ENCODE measurements around the gene NUDCD2.

The NUDCD2 gene

DNA sequence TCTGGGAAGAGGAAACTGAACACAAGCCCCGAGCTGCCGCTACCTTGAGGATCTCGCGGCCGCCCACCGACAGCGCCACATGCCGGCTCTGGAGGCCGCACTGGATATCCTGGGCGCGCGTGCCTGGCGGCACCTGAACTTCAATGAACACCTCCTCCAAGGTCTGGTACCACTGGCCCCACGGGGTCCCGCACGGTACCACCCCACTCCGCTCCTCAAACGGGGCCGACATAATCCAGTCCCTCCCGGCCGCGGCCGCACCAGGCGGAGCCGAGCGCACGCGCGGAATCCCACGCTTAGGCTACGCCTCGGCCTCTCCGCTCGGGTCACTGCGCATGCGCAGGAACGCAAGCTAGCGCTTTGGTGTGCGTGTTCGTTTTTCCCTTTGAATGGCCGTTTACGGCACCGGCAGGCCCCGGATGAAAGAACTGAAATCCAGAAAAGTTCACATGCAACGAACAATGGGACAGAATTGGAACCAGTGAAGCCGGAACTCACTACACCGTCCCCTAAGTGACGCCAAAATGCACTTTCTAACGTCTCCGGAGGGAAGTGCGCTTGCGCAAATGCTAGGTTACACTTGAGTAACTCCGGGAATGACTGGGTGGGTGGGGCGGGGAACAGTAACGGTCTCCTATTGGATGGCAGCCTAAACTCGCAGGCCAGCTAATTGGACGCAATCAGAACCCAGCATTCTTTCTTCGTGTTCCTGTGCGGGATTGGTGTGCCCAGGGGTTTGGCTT, at the start of gene NUDCD2:
Gene NUDCD2 (minus strand): TSS at position 284 of the 743 bp plus-strand sequence. CDS start 52 bp downstream, at position 232.
- DNase-seq: peak; percentile 93

GRCh38 chr5:163509291-163509951, 49.5 kb upstream of the NUDCD2 start:
- DNase-seq: no peak

DNA sequence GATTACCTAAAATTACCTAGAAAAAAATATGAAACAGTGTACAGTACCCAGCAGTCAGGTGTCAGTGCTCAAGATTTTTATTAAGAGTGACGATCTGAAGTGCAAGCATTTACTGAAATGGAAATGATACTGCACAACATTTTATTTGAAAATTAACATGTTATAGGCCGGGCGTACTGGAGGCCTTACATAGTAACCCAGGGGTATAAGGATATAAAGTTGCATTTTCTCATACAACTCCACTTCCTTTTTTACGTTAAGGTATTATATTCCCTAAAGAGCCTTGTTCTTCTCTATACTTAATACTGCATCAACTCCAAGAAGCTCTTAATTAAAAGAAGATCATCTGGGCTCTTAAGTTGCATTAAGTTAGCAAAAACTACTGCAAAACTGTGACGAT, 48.9 kb upstream of the NUDCD2 start:
- DNase-seq: no peak

DNA sequence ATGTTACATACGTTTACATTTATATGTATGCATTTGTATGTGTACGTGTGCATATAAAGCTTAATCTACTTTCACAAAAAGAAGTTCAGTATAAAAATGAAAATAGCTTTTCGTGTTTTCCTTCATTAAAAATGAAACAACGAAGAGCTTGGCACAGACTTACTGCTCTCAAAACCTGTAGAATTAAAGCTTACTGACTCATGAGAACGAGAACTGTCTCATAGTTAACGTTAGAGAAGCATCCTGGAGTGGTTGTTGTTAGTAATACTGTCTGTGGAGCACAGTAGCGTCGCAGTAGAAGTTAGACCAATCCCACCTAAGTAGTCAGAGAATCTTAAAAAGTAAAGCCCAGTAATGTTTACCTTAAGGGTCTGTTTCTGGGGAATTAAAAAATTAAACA, 46.8 kb upstream of the NUDCD2 start:
- DNase-seq: no peak

DNA sequence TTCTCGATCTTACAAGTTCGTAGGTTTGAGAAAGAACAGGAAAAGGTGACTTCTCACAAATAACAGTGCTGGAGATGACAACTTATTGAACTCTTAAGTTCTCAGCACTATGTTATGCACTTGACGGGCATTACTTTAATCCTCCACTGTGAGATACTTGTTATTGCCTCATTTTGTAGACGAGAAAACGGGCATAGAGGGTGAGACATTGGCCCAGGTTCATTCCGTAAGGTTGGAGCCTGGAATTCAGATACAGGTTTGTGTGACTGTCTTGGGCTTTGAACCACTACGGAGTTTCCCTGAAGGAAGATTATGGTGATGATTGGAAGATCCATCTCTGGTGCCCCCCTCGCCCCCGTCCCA, 46.2 kb upstream of the NUDCD2 start:
- DNase-seq: no peak

DNA sequence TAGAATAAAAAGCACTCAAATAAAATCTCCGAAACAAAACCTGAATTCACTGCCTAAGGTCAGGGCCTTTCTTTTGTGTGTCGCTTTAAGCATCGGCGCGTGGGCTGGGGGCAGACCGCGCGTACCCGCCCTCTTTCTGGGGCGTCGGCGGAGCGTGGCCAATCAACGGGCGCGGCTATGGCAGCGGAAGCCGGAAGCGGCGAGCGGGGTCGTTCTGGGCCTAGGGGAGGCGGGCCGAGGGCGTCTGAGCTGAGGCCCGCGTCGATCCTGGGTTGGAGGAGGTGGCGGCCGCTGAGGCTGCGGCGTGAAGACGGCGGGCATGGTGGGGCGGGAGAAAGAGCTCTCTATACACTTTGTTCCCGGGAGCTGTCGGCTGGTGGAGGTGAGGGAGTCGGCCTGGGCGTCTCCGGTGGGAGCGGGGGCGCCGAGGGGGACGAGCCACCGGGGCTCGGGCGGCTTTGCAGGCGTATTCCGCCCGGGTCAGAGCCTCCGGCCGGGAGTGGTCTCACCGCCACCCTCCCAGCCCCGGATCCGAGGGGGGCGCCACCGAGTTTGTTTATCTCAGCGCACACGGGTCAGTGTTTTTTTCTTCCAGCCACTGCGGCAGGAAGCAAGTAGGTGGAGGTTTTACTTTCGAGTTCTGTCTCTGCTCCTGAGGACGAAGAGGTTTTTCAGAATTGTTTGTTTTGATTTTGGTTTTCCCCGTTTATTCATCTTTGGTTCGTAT, 45.6 kb upstream of the NUDCD2 start, which contains the start of gene MAT2B:
Gene MAT2B (plus strand): TSS at position 252 of the 727 bp plus-strand sequence. CDS start 68 bp downstream, at position 320.
- peak; percentile 96 for DNase-seq

DNA sequence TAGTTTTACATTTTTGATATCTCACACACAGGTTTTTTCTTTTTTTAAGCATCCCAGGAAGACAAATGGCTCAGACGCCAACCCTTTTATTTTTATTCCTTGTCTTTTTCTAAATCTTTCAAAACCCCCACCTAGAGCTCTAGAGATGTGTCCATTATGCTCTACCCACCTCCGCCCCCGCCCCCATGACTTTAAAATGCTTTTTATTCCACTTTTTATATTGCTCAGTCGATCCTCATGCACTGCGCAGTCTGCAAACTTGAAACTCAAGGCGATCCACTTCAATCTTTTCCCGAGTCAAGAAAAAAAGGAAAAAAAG, 45.1 kb upstream of the NUDCD2 start:
- DNase-seq: no peak

DNA sequence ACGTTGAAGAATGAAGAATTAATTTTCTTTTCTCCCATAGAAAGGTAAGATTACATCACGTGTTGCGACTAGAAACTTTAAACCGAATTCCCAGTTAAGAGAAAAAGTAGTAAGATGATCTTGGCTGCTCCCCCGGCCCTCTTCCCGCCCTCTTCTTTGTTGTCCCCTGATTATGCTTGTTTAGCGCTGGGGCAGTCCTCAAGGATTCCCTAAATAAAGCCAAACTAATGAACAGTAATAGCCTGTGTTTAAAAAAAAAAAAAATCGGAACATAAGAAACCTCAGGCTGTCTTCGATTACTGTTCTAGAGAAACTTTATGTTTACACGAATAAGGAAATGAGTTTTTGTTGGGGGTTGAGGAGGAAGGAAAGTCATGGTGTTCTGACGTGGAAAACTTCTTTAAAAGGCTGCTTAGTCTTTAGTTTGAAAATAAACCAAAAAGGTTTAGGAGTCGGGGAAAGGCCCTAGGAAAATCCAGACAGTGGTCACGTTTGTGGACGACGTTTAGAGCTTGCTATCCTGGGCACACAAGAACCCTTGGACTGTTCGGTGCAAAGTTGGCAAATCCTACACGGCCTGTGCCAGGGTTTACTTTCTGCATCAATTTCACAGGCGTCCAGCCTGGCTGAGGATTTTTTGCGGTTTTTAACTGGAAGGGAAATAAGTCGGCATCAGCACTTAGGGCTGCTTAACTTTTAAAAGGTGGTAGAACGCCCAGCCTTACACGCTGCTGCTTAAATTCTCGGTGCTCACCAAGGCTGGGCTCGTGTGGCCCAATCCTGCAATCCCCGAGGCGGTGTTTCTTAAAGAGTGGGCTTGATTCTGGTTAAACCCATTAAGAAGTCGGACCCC, 44.4 kb upstream of the NUDCD2 start:
- DNase-seq: peak; percentile 26

DNA sequence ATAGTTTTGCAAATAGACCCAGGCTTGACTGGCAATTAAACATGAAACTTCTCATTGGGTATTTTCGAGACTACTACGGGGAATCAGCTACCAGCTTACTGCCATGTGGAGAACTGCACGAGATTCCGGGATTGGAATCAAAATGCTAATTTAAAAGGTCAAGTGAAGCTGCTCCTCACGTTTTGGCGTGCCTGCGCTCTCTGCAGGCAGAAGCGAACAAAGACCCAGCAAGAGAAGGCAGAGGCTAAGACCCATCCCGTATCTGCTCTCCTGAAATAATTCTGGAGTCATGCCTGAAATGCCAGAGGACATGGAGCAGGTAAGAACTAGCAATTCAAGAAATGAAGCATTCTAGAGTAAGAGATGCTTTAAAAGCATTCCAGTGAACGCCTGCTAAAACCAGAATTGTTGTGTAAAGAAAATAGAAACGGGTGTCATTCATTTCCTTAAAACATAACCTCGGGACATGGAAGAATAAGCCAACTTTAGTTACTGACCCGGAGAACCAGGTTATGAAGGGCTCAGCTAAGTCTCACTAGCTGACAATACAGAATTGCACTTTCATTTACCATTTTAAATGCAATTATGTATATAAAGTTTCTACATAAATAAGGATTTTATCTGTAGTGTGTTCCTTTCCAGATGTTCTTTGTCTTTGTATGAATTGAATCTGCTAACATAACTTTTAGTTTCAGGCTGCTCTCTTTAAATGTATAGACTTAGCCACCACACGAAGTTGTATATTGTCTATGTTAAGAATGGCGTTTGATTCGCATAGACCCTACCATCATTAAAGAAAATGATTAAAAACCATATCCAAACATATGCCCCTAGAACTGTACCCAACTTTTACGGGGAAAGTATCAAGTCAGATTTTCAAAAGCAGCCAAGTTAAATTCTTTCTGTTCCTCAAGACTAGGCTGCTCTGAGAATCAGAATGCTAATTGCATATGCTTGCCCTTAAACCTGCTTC, 43.5 kb upstream of the NUDCD2 start:
- peak; percentile 37 for DNase-seq

DNA sequence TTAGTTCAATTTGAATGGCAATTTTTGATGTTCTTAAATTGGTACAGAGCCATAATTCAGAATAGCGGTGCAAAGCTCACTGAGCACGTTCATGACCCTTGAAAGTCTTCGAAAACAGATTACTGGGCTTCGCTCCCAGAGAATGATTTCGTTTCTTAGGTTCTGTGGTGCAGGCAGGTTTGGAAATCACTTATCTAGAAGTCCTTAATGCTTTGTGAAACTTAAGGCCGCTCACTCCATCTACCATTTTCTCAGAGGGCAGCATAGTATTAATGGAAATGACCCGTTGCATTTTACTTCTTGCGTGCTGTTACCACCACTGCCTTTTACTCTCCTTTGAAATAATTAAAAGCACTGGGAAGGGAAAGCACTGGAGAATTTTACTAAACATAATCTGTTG, 42.6 kb upstream of the NUDCD2 start:
- no peak for DNase-seq

GRCh38 chr5:163498886-163499285, 39.0 kb upstream of the NUDCD2 start:
- no peak for DNase-seq

DNA sequence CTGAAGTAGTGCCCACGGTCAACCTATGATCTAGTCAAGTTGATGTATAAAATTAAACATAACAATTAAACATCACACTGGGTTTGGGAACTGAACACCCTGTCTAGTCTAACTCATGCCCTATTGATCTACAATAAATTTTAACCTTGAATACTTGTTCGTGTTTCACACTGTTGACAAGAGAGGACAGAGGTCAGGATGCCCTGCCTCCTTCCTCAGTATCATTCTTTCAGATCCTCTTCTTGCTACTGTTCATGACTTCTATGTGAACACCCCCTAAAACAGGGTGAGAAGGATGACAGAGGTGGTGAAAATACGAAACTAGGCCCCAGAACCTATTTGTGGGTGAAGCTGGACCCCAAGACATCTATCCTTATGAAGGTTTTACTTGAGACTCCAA, 37.4 kb upstream of the NUDCD2 start:
- DNase-seq: no peak

DNA sequence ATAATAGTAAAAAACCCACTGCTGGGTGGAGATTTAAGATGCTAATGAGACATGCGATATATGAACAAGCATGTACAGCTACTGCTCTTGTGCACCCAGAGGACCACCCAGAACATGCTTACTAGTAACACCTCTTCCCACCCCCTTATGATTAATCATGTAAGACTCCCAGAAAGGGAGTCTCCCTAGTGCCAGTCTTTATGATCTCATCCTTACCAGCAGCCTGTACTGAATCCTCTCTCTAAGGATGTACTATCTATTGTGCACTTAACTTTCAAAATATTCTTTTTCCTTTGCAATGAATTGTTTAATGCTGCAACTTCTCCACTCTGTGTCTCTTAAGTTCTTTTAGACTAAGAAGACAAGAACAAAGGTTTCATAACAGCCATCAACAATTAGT, 36.4 kb upstream of the NUDCD2 start:
- no peak for DNase-seq

DNA sequence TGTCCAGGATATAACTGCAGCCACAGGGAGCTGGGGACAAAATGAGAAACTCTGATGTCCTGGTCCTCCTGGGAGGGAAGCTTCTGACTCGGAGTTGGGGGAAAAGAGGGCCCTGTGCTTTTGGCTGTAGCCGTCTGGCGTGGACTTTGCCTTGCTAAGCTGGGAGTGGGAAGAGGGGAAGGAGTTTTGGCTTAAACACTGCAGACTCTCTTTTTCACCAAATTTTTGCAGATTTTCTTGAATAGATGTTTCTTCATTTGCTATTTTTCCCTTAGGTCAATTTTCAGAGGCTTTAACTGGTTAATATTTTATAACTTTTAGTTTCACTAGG, 29.8 kb upstream of the NUDCD2 start:
- no peak for DNase-seq

- no peak for DNase-seq
These were observed 29.3 kb upstream of the NUDCD2 start for GRCh38 chr5:163489055-163489744.

DNA sequence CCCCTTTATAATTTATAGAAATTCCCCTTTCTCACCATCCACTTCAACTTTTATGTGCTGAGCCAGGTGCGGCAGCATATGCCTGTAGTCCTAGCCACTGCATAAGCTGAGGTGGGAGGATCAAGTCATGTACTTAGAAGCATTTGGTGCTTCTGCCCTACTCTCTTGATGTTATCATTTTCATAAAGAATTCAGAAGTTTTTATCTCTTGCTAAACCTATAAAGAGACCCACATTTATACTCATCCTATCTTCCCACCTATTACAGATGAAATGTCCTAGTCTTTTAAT, 19.0 kb upstream of the NUDCD2 start:
- DNase-seq: no peak

DNA sequence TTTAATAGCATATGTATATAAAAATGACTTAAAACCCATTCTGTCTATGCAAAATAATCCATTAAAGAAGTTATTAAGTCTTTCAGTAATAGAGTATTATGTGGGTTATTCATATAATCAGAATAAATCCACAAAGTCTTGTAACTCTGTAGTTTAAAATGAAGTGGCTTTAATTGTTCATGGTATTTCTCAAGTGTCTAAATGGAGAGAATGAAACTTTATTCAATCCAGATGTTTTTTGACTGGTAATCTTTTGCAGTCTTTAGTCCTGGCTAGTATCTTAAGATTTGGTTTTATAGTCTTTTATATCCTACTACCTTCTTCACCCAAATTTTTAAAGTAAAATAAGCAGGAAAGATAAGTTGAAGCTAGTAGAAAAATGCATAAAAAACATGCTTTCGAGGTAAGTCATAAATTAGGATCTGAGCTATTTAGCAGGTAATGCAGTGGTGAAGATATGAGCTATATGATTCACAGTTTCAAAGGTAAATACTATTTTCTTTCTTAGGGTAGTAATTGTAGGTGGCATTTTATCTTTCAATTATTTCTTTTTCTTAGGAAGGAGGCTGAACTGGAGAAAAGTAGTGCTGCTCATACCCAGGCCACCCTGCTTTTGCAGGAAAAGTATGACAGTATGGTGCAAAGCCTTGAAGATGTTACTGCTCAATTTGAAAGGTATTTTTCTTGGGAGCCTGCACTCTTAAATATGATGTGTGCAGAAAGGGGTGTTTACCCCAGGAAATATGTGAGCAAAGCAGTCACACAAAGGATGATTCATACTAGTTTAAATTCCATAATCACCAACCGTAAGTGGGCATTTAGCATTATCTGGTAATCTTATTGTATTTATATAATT, 18.5 kb upstream of the NUDCD2 start:
- DNase-seq: no peak

DNA sequence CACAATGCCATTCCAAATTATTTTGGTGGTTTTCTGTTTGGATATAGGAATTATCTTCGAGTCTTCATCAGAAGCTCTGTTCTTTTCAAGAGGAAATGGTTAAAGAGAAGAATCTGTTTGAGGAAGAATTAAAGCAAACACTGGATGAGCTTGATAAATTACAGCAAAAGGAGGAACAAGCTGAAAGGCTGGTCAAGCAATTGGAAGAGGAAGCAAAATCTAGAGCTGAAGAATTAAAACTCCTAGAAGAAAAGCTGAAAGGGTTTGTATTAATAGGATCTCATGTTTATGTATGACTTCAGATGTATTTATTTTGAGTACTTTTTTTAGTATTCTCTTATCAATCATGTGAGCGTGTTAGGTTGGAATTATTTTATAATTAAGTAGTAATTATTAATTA, 15.5 kb upstream of the NUDCD2 start:
- no peak for DNase-seq

GRCh38 chr5:163473635-163474243, 13.8 kb upstream of the NUDCD2 start:
- DNase-seq: no peak

DNA sequence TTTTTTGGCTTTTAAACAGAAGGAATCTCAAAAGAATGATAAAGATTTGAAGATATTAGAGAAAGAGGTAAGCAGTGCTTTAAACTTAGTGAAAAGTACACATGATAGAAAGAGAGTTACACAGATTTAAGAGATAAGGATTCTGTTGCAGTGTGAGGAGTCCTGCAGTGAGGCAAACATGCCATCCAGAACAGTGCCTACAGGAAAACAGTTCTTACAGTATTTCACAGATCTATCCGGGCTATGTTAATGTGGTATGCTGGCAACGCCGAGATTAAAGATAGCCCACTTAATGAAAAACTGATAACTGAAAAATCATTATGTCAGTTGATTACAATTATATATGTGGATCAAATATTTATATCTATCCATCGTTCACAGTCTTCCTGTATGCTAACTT, 7.8 kb upstream of the NUDCD2 start:
- no peak for DNase-seq

All from activated naive CD4-positive, alpha-beta T cell treated with anti-CD3 and anti-CD28 coated beads, Interleukin-2, amount 50 U/mL, for 16 hours (primary cell).